ENCODE measurements around the gene ARMC9. TPM values are rescaled to one million over a fixed set of nuclear protein-coding genes. Genes with fewer than 3 reads are reported as not detected.

The ARMC9 gene
- total and polyA plus RNA-seq, 2 of the 13 experiments (the other 11 are each of a cell fraction or from before 2014, with no cell fraction given): 9.1 to 12.8 TPM

DNA sequence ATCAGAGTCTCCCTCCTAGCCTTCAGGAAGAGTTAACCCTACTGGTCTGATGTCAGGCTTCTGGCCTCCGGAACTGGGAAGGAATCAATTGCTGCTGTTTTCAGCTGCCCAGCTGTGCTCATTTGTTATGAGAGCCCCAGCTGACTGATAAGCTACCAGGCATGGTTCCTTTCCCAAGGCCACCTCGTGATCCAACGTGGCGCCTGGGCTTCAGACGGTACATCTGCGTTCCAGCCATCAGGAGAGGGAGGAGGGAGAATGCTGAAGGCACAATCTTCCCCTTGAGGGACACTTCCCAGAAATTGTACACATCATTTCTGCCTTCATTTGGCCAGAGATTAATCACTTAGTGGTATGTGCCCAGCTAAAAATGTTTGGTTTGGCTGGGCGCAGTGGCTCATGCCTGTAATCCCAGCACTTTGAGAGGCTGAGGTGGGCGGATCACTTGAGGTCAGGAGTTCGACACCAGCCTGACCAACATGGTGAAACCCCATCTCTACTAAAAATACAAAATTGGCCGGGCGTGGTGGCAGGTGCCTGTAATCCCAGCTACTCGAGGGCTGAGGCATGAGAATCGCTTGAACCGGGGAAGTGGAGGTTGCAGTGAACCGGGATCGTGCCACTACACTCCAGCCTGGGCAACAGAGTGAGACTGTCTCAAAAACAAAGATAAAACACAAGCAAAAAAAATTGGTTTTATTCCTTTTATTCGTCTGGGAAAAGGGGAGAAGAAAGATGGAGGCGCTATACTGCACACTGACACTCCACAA, 10.5 kb upstream of the ARMC9 start (continued):
- peak; percentile 81; the same call in 1 of the 2 replicates for TF ChIP-seq ERF (CRISPR knock-in tag; IDR thresholded peaks at IDR 0.05)
- no peak for TF ChIP-seq ZEB1 (IDR thresholded peaks at IDR 0.05; ENCODE audit: insufficient replicate concordance, low read depth)
- TF ChIP-seq ZBTB7A (CRISPR knock-in tag; IDR thresholded peaks at IDR 0.05): no peak
- no peak for TF ChIP-seq RXRB (CRISPR knock-in tag; IDR thresholded peaks at IDR 0.05; ENCODE audit: borderline replicate concordance)
- TF ChIP-seq ARNT2 (CRISPR knock-in tag; IDR thresholded peaks at IDR 0.05; ENCODE audit: low read depth): 0 out of 2 replicates have a peak, but pooled peaks have one; percentile 31
- TF ChIP-seq EED (CRISPR knock-in tag; IDR thresholded peaks at IDR 0.05): no peak
- TF ChIP-seq RBM39 (IDR thresholded peaks at IDR 0.05; ENCODE audit: low read depth, low read length, poor library complexity, severe bottlenecking): no peak
- no peak for TF ChIP-seq CCDC6 (CRISPR knock-in tag; IDR thresholded peaks at IDR 0.05)
- TF ChIP-seq, protein P1, sequence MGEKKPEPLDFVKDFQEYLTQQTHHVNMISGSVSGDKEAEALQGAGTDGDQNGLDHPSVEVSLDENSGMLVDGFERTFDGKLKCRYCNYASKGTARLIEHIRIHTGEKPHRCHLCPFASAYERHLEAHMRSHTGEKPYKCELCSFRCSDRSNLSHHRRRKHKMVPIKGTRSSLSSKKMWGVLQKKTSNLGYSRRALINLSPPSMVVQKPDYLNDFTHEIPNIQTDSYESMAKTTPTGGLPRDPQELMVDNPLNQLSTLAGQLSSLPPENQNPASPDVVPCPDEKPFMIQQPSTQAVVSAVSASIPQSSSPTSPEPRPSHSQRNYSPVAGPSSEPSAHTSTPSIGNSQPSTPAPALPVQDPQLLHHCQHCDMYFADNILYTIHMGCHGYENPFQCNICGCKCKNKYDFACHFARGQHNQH (CRISPR knock-in tag; IDR thresholded peaks at IDR 0.05): peak; percentile 50; the same call in 1 of the 2 replicates
- TF ChIP-seq HIVEP1 (CRISPR knock-in tag; IDR thresholded peaks at IDR 0.05): peak; percentile 74; the same call in 1 of the 2 replicates
- TF ChIP-seq CBFB (CRISPR knock-in tag; IDR thresholded peaks at IDR 0.05): no peak
- TF ChIP-seq ZNF567 (CRISPR knock-in tag; IDR thresholded peaks at IDR 0.05; ENCODE audit: borderline replicate concordance): no peak
- no peak for TF ChIP-seq ZNF7 (CRISPR knock-in tag; IDR thresholded peaks at IDR 0.05)
- TF ChIP-seq ZNF136 (CRISPR knock-in tag; IDR thresholded peaks at IDR 0.05; ENCODE audit: low read depth): 0 out of 2 replicates have a peak, but pooled peaks have one; percentile 45
- TF ChIP-seq, protein P2, sequence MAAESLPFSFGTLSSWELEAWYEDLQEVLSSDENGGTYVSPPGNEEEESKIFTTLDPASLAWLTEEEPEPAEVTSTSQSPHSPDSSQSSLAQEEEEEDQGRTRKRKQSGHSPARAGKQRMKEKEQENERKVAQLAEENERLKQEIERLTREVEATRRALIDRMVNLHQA (CRISPR knock-in tag; IDR thresholded peaks at IDR 0.05): no peak
- no peak for TF ChIP-seq ZNF10 (CRISPR knock-in tag; IDR thresholded peaks at IDR 0.05; ENCODE audit: borderline replicate concordance, low read depth)
- TF ChIP-seq KLF6 (CRISPR knock-in tag; IDR thresholded peaks at IDR 0.05): no peak
- TF ChIP-seq PHF8 (CRISPR knock-in tag; IDR thresholded peaks at IDR 0.05): 0 out of 2 replicates have a peak, but pooled peaks have one; percentile 12
- TF ChIP-seq TEAD3 (CRISPR knock-in tag; optimal IDR thresholded peaks at IDR 0.05; ENCODE audit: borderline replicate concordance): peak; percentile 85
- TF ChIP-seq ZNF781 (CRISPR knock-in tag; IDR thresholded peaks at IDR 0.05; ENCODE audit: borderline replicate concordance, not compliant biosample characterization): no peak
- TF ChIP-seq ZNF569 (CRISPR knock-in tag; IDR thresholded peaks at IDR 0.05; ENCODE audit: borderline replicate concordance): no peak
- no peak for TF ChIP-seq TCF12 (IDR thresholded peaks at IDR 0.05)
- no peak; the same call in 1 of the 2 replicates for TF ChIP-seq TCF12 (CRISPR knock-in tag; IDR thresholded peaks at IDR 0.05)
- no peak; the same call in 1 of the 2 replicates for TF ChIP-seq ZBTB20 (CRISPR knock-in tag; IDR thresholded peaks at IDR 0.05; ENCODE audit: borderline replicate concordance, low read depth)
- TF ChIP-seq, protein P3, sequence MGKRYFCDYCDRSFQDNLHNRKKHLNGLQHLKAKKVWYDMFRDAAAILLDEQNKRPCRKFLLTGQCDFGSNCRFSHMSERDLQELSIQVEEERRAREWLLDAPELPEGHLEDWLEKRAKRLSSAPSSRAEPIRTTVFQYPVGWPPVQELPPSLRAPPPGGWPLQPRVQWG (CRISPR knock-in tag; IDR thresholded peaks at IDR 0.05; ENCODE audit: borderline replicate concordance, low read depth): no peak
- TF ChIP-seq CEBPB (IDR thresholded peaks at IDR 0.05; ENCODE audit: borderline replicate concordance, low read depth, low read length): no peak
- no peak for TF ChIP-seq TCF7L2 (IDR thresholded peaks at IDR 0.05; ENCODE audit: low read depth, low read length)
- TF ChIP-seq ZNF33B (CRISPR knock-in tag; IDR thresholded peaks at IDR 0.05): 0 out of 2 replicates have a peak, but pooled peaks have one; percentile 22
- peak in 1 of 2 experiments; percentile 55; a peak in 1 of 4 replicates for TF ChIP-seq EP300 (IDR thresholded peaks at IDR 0.05; ENCODE audit: low read depth in 2 of 2, low read length in 2 of 2)
- no peak for TF ChIP-seq EP300 (CRISPR knock-in tag; IDR thresholded peaks at IDR 0.05; ENCODE audit: borderline replicate concordance)
- no peak for TF ChIP-seq CHD2 (IDR thresholded peaks at IDR 0.05; ENCODE audit: low read depth, low read length)

All from HepG2 (cell line).